ENCODE data around the gene E2F8. TPM values are rescaled to one million over a fixed set of nuclear protein-coding genes. Genes with fewer than 3 reads are reported as not detected.

The E2F8 gene
- total RNA-seq, 4 donors from 2014 or later = 0.17 TPM; not detected in 3

DNA sequence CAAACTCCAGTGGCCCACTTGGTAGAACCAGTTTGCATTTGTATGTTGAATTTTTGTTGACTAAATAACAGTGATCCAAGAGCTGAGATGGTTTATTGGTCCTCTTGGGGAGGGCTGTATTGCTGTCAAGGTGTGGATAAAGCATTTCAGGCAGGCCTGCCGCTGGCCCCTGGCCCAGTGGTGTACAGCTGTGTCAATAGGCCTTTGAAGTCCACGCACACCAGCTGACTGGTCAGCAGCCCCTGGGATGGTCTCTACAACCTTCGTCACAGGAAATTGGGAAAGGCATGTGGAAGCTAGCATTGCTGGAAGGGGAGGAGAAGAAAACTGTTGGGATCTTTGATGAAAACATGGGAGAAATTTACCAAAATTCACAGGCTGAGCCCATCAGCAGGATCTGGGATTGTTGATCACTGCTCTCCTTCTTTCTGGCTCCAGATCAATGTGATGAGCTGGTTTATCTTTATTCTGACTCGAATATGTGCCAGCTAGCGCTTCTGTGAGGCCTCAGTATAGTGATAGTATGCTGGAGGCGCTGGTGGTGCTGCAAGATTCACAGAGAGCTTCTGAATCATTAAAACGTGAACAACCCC, 12.5 kb upstream of the E2F8 start:
- no peaks in the 10 kb centered on the region for H3K36me3 ChIP-seq
- no peaks in the 10 kb centered on the region for H3K9me3 ChIP-seq
- peak; percentile 89 for DNase-seq (ENCODE audit: extremely low spot score)
- intact Hi-C loops (cut with DNase I) = no loop called here
- H3K4me1 ChIP-seq = no peaks in the 10 kb centered on the region
- no peaks in the 10 kb centered on the region for H3K27me3 ChIP-seq
- WGBS = 71% methylated on average over 7 of the region's 7 CpGs
- no peak for TF ChIP-seq CTCF (IDR thresholded peaks at IDR 0.05)
- no peak for TF ChIP-seq POLR2AphosphoS5 (IDR thresholded peaks at IDR 0.05)
- no peak for TF ChIP-seq EP300 (IDR thresholded peaks at IDR 0.05)
- TF ChIP-seq POLR2A (IDR thresholded peaks at IDR 0.05; ENCODE audit: low read depth) = no peak
- no peak overlapping the region for H3K27ac ChIP-seq (replicated peaks in 1 of 4)
- no peak overlapping the region for H3K4me3 ChIP-seq

- TF ChIP-seq POLR2AphosphoS5 (IDR thresholded peaks at IDR 0.05) (no peak), POLR2A (IDR thresholded peaks at IDR 0.05; ENCODE audit: low read depth) (no peak), EP300 (IDR thresholded peaks at IDR 0.05) (no peak)
- Histone ChIP-seq H3K9me3 (no peaks in the 10 kb centered on the region), H3K27me3 (no peaks in the 10 kb centered on the region), H3K4me3 (no peak overlapping the region), H3K27ac (replicated peaks in 1 of 4) (no peak overlapping the region), H3K36me3 (no peaks in the 10 kb centered on the region), H3K4me1 (no peaks in the 10 kb centered on the region)
- peak; percentile 50 for DNase-seq (ENCODE audit: extremely low spot score)
- WGBS = 60% methylated on average over 8 of the region's 8 CpGs
- intact Hi-C loops (cut with DNase I) = no loop called here
Observed at GRCh38 chr11:19252394-19253152, 11.8 kb upstream of the E2F8 start.

DNA sequence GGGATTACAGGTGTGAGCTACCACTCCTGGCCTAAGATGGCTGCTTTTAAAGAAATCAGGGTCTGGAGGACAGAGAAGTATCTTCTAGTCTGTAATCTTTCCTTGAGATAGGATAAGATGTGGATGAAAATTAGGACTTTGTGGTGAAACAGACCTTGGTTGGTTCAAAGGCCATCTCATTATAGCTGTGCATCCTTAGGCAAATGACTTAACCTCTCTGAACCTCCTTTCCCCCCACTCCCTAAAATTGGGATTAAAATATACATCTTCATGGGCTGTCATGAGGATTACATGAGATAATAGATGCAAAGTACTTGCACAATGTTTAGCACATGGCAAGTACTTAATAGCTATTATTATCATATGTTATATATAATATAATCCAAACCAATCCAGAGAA, 10.8 kb upstream of the E2F8 start:
- Histone ChIP-seq H3K36me3 (no peaks in the 10 kb centered on the region), H3K4me1 (no peaks in the 10 kb centered on the region)
- TF ChIP-seq EP300 (IDR thresholded peaks at IDR 0.05) (no peak), POLR2A (IDR thresholded peaks at IDR 0.05; ENCODE audit: low read depth) (no peak), POLR2AphosphoS5 (IDR thresholded peaks at IDR 0.05) (no peak), CTCF (IDR thresholded peaks at IDR 0.05) (no peak)

DNA sequence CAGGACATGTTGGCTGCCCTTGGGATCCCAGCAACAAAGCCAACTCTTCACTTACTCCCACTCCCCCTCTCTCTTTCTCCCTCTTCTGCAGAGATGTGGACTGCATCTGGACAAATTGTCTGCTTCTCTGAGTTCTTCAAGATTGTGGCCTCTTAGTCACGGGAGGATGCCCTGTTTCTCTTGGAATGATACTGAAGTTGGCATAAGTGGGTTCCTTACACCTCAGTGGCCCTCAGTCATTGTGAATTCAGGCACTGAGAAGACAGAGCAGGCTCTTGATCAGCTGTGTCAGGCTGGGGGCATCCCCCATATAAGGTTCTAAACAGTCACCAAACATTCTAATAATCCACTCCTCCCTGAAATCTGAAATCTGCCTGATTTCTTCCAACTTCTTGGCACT, 6.1 kb upstream of the E2F8 start:
- H3K36me3 ChIP-seq = no peaks in the 10 kb centered on the region
- H3K9me3 ChIP-seq = no peaks in the 10 kb centered on the region
- 93% methylated on average over 1 of the region's 1 CpG for WGBS
- intact Hi-C loops (cut with DNase I) = no loop called here
- TF ChIP-seq POLR2A (IDR thresholded peaks at IDR 0.05; ENCODE audit: low read depth) (no peak), EP300 (IDR thresholded peaks at IDR 0.05) (no peak), POLR2AphosphoS5 (IDR thresholded peaks at IDR 0.05) (no peak), CTCF (IDR thresholded peaks at IDR 0.05) (no peak)
- peaks cover 7 to 10% (median 8%) of the 10 kb centered on the region in 4 donors for H3K4me1 ChIP-seq
- H3K27me3 ChIP-seq = peaks cover 0 to 41% (median 20%) of the 10 kb centered on the region in 4 donors
- H3K27ac ChIP-seq (replicated peaks in 1 of 4) = no peak overlapping the region
- DNase-seq (ENCODE audit: extremely low spot score) = peak; percentile 81
- H3K4me3 ChIP-seq = no peak overlapping the region

More for the DNA sequence above, 10.8 kb upstream of the E2F8 start:
- no peak overlapping the region for H3K27ac ChIP-seq (replicated peaks in 1 of 4)
- no peaks in the 10 kb centered on the region for H3K9me3 ChIP-seq
- peak; percentile 8 for DNase-seq (ENCODE audit: extremely low spot score)
- intact Hi-C loops (cut with DNase I) = no loop called here
- no peak overlapping the region for H3K4me3 ChIP-seq
- H3K27me3 ChIP-seq = no peaks in the 10 kb centered on the region

DNA sequence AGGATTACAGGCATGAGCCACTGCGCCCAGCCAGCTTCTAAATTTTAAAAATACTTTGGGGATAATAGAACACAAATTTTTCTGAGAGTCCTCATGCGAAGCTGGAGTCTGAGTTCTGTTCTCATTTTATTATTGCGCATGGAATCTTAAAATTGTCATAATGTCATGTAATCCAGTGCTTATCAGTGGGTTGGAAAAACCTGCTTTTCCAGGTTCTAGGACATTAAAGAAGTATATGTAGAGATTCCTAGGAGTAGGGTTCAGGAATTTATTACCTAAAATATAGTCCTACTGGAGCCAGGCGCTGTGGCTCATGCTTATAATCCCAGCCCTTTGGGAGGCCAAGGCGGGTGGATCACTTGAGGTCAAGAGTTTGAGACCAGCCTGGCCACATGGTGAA, 4.6 kb upstream of the E2F8 start:
- Histone ChIP-seq H3K27me3 (peaks cover 0 to 55% (median 31%) of the 10 kb centered on the region in 4 donors), H3K9me3 (no peaks in the 10 kb centered on the region), H3K36me3 (no peaks in the 10 kb centered on the region), H3K27ac (replicated peaks in 1 of 4) (no peak overlapping the region), H3K4me1 (peaks cover 19 to 25% (median 23%) of the 10 kb centered on the region in 4 donors), H3K4me3 (no peak overlapping the region)
- intact Hi-C loops (cut with DNase I) = no loop called here
- 73% methylated on average over 5 of the region's 5 CpGs for WGBS
- DNase-seq (ENCODE audit: extremely low spot score) = no peak
- no peak for TF ChIP-seq CTCF (IDR thresholded peaks at IDR 0.05)
- TF ChIP-seq POLR2AphosphoS5 (IDR thresholded peaks at IDR 0.05) = no peak
- TF ChIP-seq POLR2A (IDR thresholded peaks at IDR 0.05; ENCODE audit: low read depth) = no peak
- no peak for TF ChIP-seq EP300 (IDR thresholded peaks at IDR 0.05)

All from esophagus muscularis mucosa (tissue), 4 donors.